Measurements from ENCODE around the gene LRRTM4. TPM values are rescaled to one million over a fixed set of nuclear protein-coding genes. Genes with fewer than 3 reads are reported as not detected.

Gene LRRTM4
- total and polyA plus RNA-seq, 2 donors (not counting 1 experiment from before 2014, with no cell fraction given): not detected

GRCh38 chr2:77102927-77103326, 419.2 kb downstream of the LRRTM4 start:
- DNase-seq: no peak
- no CpG with 5 or more reads among the region's 2 CpGs for WGBS (ENCODE audit: insufficient coverage)
- CTCF ChIA-PET: no interaction called here

GRCh38 chr2:77101796-77102452, 420.3 kb downstream of the LRRTM4 start:
- WGBS (ENCODE audit: insufficient coverage): 86% methylated on average over 6 of the region's 8 CpGs
- no peak for TF ChIP-seq CTCF (IDR thresholded peaks at IDR 0.05)
- TF ChIP-seq EZH2 (IDR thresholded peaks at IDR 0.05; ENCODE audit: borderline replicate concordance, insufficient read depth, low read depth, low read length, poor library complexity, severe bottlenecking): no peak
- Histone ChIP-seq H3K4me2 (replicated peaks; ENCODE audit: low read depth, low read length, poor library complexity, severe bottlenecking) (no peak overlapping the region), H3K79me2 (ENCODE audit: control insufficient read depth, insufficient read depth, low read length) (no peaks in the 10 kb centered on the region), H3K9ac (ENCODE audit: low read length) (no peak overlapping the region), H3K9me3 (ENCODE audit: control extremely low read depth in 1 of 3, control insufficient read depth in 2 of 3, insufficient read depth in 1 of 3, low read length in 2 of 3) (no peaks in the 10 kb centered on the region), H3K36me3 (replicated peaks in 1 of 2; ENCODE audit: control extremely low read depth in 1 of 2, control insufficient read depth in 1 of 2, extremely low read depth in 1 of 2, insufficient read depth in 2 of 2, low read length in 1 of 2) (no peaks in the 10 kb centered on the region), H2AFZ (ENCODE audit: insufficient read depth, low read depth, low read length, poor library complexity, severe bottlenecking) (no peak overlapping the region), H3K27me3 (replicated peaks in 1 of 4; ENCODE audit: control extremely low read depth in 1 of 4, control insufficient read depth in 3 of 4, insufficient read depth in 4 of 4, low read length in 3 of 4) (no peaks in the 10 kb centered on the region), H3K4me1 (ENCODE audit: control insufficient read depth in 2 of 2, insufficient read depth in 2 of 2, low read length in 2 of 2) (no peaks in the 10 kb centered on the region), H3K27ac (ENCODE audit: low read length in 2 of 2) (no peak overlapping the region), H3K4me3 (ENCODE audit: control extremely low read depth in 1 of 5, extremely low read depth in 1 of 5, insufficient read depth in 1 of 5, low read depth in 2 of 5, low read length in 4 of 5) (no peak overlapping the region), H4K20me1 (ENCODE audit: control insufficient read depth, insufficient read depth, low read length, poor library complexity, severe bottlenecking) (no peaks in the 10 kb centered on the region)
- Mint-ChIP-seq H3K9me3 (ENCODE audit: insufficient read depth) (no peaks in the 10 kb centered on the region), H3K4me1 (no peaks in the 10 kb centered on the region), H3K27ac (no peak overlapping the region), H3K4me3 (no peak overlapping the region), H3K27me3 (no peaks in the 10 kb centered on the region)
- ChIA-PET POLR2A (no interaction called here), CTCF (no interaction called here)
- DNase-seq (no peak), ATAC-seq (ENCODE audit: low read depth) (no peak)
- intact Hi-C loops (cut with micrococcal nuclease): no loop called here

More at GRCh38 chr2:77102927-77103326, 419.2 kb downstream of the LRRTM4 start:
- no peak overlapping the region for H2AFZ ChIP-seq (ENCODE audit: insufficient read depth, low read depth, low read length, poor library complexity, severe bottlenecking)
- H3K4me3 ChIP-seq (ENCODE audit: control extremely low read depth in 1 of 5, extremely low read depth in 1 of 5, insufficient read depth in 1 of 5, low read depth in 2 of 5, low read length in 4 of 5): no peak overlapping the region
- H3K9ac ChIP-seq (ENCODE audit: low read length): no peak overlapping the region
- H3K4me2 ChIP-seq (replicated peaks; ENCODE audit: low read depth, low read length, poor library complexity, severe bottlenecking): no peak overlapping the region
- no peaks in the 10 kb centered on the region for H3K9me3 ChIP-seq (ENCODE audit: control extremely low read depth in 1 of 3, control insufficient read depth in 2 of 3, insufficient read depth in 1 of 3, low read length in 2 of 3)
- no peaks in the 10 kb centered on the region for H3K27me3 ChIP-seq (replicated peaks in 1 of 4; ENCODE audit: control extremely low read depth in 1 of 4, control insufficient read depth in 3 of 4, insufficient read depth in 4 of 4, low read length in 3 of 4)
- TF ChIP-seq EZH2 (IDR thresholded peaks at IDR 0.05; ENCODE audit: borderline replicate concordance, insufficient read depth, low read depth, low read length, poor library complexity, severe bottlenecking) (no peak), CTCF (IDR thresholded peaks at IDR 0.05) (no peak)
- H3K4me1 Mint-ChIP-seq: no peaks in the 10 kb centered on the region
- H3K9me3 Mint-ChIP-seq (ENCODE audit: insufficient read depth): no peaks in the 10 kb centered on the region
- H3K27ac Mint-ChIP-seq: no peak overlapping the region
- H3K36me3 ChIP-seq (replicated peaks in 1 of 2; ENCODE audit: control extremely low read depth in 1 of 2, control insufficient read depth in 1 of 2, extremely low read depth in 1 of 2, insufficient read depth in 2 of 2, low read length in 1 of 2): no peaks in the 10 kb centered on the region
- H3K4me1 ChIP-seq (ENCODE audit: control insufficient read depth in 2 of 2, insufficient read depth in 2 of 2, low read length in 2 of 2): no peaks in the 10 kb centered on the region
- no peaks in the 10 kb centered on the region for H4K20me1 ChIP-seq (ENCODE audit: control insufficient read depth, insufficient read depth, low read length, poor library complexity, severe bottlenecking)
- no peak overlapping the region for H3K27ac ChIP-seq (ENCODE audit: low read length in 2 of 2)
- no peak for ATAC-seq (ENCODE audit: low read depth)
- no peak overlapping the region for H3K4me3 Mint-ChIP-seq
- H3K79me2 ChIP-seq (ENCODE audit: control insufficient read depth, insufficient read depth, low read length): no peaks in the 10 kb centered on the region
- intact Hi-C loops (cut with micrococcal nuclease): no loop called here
- no peaks in the 10 kb centered on the region for H3K27me3 Mint-ChIP-seq
- POLR2A ChIA-PET: no interaction called here
